ENCODE measurements around the gene BBS9. TPM values are rescaled to one million over a fixed set of nuclear protein-coding genes. Genes with fewer than 3 reads are reported as not detected.

BBS9 gene
- total and polyA plus RNA-seq, 9 of the 15 experiments (the other 6 are each of a cell fraction or from before 2014, with no cell fraction given): 0.77 to 3.3 (median 2.4) TPM

DNA sequence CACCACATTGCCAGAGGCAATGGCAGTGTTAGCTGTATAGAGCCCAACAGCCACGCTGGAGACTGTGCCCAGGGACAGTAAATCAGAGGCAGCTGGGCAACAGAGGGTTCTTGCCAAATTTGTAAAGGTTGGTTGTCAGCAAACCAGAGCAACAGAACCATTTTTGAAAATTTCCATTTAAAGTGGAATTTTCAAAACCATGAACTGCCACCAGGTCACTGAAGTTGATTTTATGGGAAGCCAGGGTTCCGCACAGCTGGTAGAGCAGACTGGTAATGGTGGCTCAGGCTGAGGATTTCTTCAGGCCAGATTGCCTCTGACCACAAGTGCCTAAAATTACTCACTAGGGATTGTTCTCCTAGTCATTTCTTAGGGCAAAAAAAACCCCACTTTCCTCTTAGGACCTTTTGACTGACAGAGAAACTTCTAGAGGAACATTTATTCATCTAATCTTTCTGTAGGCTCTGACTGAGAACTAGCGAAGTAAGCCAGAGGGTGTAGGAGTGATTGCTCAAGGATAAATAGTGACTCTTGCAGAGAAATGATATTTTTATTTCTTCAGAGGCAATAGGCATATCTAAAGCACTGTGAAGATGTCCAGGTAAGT lies 342.4 kb downstream of the BBS9 start:
- H2AFZ ChIP-seq (ENCODE audit: low read depth, low read length): no peak overlapping the region
- POLR2A ChIA-PET: no interaction called here
- no TSS peak for BruUV-seq (replicated peaks)
- H3K27ac ChIP-seq (ENCODE audit: extremely low read depth, low read depth, low read length): no peak overlapping the region
- H3K9me3 ChIP-seq (replicated peaks; ENCODE audit: control insufficient read depth, insufficient read depth, low read depth, low read length): no peaks in the 10 kb centered on the region
- TF ChIP-seq, protein P1, sequence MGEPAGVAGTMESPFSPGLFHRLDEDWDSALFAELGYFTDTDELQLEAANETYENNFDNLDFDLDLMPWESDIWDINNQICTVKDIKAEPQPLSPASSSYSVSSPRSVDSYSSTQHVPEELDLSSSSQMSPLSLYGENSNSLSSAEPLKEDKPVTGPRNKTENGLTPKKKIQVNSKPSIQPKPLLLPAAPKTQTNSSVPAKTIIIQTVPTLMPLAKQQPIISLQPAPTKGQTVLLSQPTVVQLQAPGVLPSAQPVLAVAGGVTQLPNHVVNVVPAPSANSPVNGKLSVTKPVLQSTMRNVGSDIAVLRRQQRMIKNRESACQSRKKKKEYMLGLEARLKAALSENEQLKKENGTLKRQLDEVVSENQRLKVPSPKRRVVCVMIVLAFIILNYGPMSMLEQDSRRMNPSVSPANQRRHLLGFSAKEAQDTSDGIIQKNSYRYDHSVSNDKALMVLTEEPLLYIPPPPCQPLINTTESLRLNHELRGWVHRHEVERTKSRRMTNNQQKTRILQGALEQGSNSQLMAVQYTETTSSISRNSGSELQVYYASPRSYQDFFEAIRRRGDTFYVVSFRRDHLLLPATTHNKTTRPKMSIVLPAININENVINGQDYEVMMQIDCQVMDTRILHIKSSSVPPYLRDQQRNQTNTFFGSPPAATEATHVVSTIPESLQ (CRISPR knock-in tag; IDR thresholded peaks at IDR 0.05): no peak
- no peak for TF ChIP-seq POLR3G (IDR thresholded peaks at IDR 0.05; ENCODE audit: extremely low read depth, insufficient read length, insufficient replicate concordance)
- TF ChIP-seq MXI1 (IDR thresholded peaks at IDR 0.05; ENCODE audit: low read depth, low read length): no peak
- no peak for TF ChIP-seq FOXK1 (CRISPR knock-in tag; IDR thresholded peaks at IDR 0.05; ENCODE audit: borderline replicate concordance)
- TF ChIP-seq NR3C1 (CRISPR knock-in tag; IDR thresholded peaks at IDR 0.05): no peak
- TF ChIP-seq, protein P2, sequence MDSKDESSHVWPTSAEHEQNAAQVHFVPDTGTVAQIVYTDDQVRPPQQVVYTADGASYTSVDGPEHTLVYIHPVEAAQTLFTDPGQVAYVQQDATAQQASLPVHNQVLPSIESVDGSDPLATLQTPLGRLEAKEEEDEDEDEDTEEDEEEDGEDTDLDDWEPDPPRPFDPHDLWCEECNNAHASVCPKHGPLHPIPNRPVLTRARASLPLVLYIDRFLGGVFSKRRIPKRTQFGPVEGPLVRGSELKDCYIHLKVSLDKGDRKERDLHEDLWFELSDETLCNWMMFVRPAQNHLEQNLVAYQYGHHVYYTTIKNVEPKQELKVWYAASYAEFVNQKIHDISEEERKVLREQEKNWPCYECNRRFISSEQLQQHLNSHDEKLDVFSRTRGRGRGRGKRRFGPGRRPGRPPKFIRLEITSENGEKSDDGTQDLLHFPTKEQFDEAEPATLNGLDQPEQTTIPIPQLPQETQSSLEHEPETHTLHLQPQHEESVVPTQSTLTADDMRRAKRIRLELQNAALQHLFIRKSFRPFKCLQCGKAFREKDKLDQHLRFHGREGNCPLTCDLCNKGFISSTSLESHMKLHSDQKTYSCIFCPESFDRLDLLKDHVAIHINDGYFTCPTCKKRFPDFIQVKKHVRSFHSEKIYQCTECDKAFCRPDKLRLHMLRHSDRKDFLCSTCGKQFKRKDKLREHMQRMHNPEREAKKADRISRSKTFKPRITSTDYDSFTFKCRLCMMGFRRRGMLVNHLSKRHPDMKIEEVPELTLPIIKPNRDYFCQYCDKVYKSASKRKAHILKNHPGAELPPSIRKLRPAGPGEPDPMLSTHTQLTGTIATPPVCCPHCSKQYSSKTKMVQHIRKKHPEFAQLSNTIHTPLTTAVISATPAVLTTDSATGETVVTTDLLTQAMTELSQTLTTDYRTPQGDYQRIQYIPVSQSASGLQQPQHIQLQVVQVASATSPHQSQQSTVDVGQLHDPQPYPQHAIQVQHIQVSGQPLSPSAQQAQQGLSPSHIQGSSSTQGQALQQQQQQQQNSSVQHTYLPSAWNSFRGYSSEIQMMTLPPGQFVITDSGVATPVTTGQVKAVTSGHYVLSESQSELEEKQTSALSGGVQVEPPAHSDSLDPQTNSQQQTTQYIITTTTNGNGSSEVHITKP (IDR thresholded peaks at IDR 0.05; ENCODE audit: partially characterized antibody): no peak
- TF ChIP-seq BACH1 (tag; IDR thresholded peaks at IDR 0.05): no peak
- no peak for TF ChIP-seq HDAC1 (IDR thresholded peaks at IDR 0.05)
- CTCF ChIA-PET (ENCODE audit: low intra/inter-chr PET ratio): no interaction called here
- no peaks in the 10 kb centered on the region for H3K27me3 ChIP-seq (ENCODE audit: control insufficient read depth in 2 of 2, insufficient read depth in 2 of 2, low read length in 2 of 2)
- no peaks in the 10 kb centered on the region for H3K79me2 ChIP-seq (ENCODE audit: control insufficient read depth, insufficient read depth, low read length)
- H3K4me2 ChIP-seq (ENCODE audit: insufficient read depth, low read length): no peak overlapping the region
- no peaks in the 10 kb centered on the region for H3K4me1 ChIP-seq (replicated peaks in 1 of 2; ENCODE audit: control insufficient read depth in 2 of 2, insufficient read depth in 2 of 2, low read length in 2 of 2)
- intact Hi-C loops (cut with micrococcal nuclease): no loop called here
- DNase-seq (ENCODE audit: extremely low read depth in 1 of 4, low spot score in 3 of 4) (no peak), ATAC-seq (no peak), FAIRE-seq (no peak)
- in situ Hi-C loops (cut with MboI): no loop called here
- H3K9me1 ChIP-seq (ENCODE audit: control insufficient read depth, insufficient read depth, low read length): no peaks in the 10 kb centered on the region
- H3K4me3 ChIP-seq: no peak overlapping the region
- H3K36me3 ChIP-seq (ENCODE audit: control insufficient read depth, insufficient read depth, low read length): no peaks in the 10 kb centered on the region
- WGBS (ENCODE audit: insufficient coverage, low coverage, missing lambda C conversion rate): 2% methylated on average over 3 of the region's 3 CpGs
- H4K20me1 ChIP-seq (replicated peaks; ENCODE audit: control insufficient read depth, insufficient read depth, low read length): no peaks in the 10 kb centered on the region
- no peak overlapping the region for H3K9ac ChIP-seq (ENCODE audit: insufficient read depth in 1 of 2, low read depth in 2 of 2, low read length in 2 of 2)

Measured in K562 (cell line).